ENCODE measurements around the gene SLC28A1.

The SLC28A1 gene

DNA sequence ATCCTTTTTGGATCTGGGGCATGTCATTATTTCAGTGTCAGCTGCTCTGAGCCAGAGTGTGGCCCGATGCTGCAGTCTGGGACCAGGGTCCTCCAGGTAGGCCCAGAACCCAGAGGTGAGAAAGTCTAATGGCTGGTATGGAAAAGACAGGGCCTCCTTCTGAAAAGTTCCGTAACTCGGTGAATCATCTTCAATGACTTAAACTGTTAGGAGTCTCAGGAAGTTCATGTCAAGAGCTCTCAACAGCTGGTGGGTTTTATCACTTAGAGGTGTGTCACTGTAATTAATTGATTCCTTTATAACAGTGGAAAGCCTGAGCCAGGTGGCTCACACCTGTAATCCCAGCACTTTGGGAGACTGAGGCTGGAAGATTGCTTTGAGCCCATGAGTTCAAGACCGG is 68.7 kb downstream of the SLC28A1 start:
- Histone ChIP-seq H4K20me1 (ENCODE audit: insufficient read depth) (no peaks in the 10 kb centered on the region), H3K27me3 (ENCODE audit: insufficient read depth, low read depth) (no peaks in the 10 kb centered on the region), H3K36me3 (ENCODE audit: insufficient read depth) (no peaks in the 10 kb centered on the region), H3K4me3 (IDR thresholded peaks at IDR 0.05; ENCODE audit: insufficient read depth, low read depth, low read length) (no peak overlapping the region), H3K4me2 (no peak overlapping the region), H3K79me2 (ENCODE audit: insufficient read depth, low read depth) (no peaks in the 10 kb centered on the region), H3K4me1 (ENCODE audit: low read depth, poor library complexity, severe bottlenecking) (no peaks in the 10 kb centered on the region), H3K9ac (no peak overlapping the region), H2AFZ (ENCODE audit: low read depth) (no peak overlapping the region), H3K27ac (no peak overlapping the region)
- TF ChIP-seq, protein P1, sequence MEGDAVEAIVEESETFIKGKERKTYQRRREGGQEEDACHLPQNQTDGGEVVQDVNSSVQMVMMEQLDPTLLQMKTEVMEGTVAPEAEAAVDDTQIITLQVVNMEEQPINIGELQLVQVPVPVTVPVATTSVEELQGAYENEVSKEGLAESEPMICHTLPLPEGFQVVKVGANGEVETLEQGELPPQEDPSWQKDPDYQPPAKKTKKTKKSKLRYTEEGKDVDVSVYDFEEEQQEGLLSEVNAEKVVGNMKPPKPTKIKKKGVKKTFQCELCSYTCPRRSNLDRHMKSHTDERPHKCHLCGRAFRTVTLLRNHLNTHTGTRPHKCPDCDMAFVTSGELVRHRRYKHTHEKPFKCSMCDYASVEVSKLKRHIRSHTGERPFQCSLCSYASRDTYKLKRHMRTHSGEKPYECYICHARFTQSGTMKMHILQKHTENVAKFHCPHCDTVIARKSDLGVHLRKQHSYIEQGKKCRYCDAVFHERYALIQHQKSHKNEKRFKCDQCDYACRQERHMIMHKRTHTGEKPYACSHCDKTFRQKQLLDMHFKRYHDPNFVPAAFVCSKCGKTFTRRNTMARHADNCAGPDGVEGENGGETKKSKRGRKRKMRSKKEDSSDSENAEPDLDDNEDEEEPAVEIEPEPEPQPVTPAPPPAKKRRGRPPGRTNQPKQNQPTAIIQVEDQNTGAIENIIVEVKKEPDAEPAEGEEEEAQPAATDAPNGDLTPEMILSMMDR (conservative IDR thresholded peaks at IDR 0.05; ENCODE audit: low read depth, low read length), result no peak

DNA sequence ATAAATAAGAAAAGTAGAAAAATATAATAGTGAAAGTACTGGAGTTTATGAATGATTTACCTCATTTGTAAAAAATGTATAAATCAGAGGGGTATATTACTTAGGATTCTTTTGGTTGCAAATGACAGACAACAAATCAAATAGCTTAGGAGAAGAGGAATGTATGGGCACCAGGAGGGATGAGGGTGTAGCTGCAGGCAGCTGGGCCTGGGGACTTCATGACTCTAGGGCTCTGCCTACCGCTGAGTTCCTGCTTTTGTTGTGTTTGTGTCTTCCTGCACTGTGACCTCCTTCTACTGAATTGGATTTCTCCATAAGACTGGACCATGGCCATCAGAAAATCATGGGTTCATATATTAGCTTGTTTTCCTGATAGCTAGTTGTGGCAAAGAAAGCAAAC is 69.3 kb downstream of the SLC28A1 start:
- Histone ChIP-seq H3K36me3 (ENCODE audit: insufficient read depth) (no peaks in the 10 kb centered on the region), H3K79me2 (ENCODE audit: insufficient read depth, low read depth) (no peaks in the 10 kb centered on the region), H4K20me1 (ENCODE audit: insufficient read depth) (no peaks in the 10 kb centered on the region), H3K27me3 (ENCODE audit: insufficient read depth, low read depth) (no peaks in the 10 kb centered on the region), H3K9ac (no peak overlapping the region), H3K4me3 (IDR thresholded peaks at IDR 0.05; ENCODE audit: insufficient read depth, low read depth, low read length) (no peak overlapping the region), H2AFZ (ENCODE audit: low read depth) (no peak overlapping the region), H3K4me1 (ENCODE audit: low read depth, poor library complexity, severe bottlenecking) (no peaks in the 10 kb centered on the region), H3K4me2 (no peak overlapping the region), H3K27ac (no peak overlapping the region)
- TF ChIP-seq, protein P1 (conservative IDR thresholded peaks at IDR 0.05; ENCODE audit: low read depth, low read length), result no peak

DNA sequence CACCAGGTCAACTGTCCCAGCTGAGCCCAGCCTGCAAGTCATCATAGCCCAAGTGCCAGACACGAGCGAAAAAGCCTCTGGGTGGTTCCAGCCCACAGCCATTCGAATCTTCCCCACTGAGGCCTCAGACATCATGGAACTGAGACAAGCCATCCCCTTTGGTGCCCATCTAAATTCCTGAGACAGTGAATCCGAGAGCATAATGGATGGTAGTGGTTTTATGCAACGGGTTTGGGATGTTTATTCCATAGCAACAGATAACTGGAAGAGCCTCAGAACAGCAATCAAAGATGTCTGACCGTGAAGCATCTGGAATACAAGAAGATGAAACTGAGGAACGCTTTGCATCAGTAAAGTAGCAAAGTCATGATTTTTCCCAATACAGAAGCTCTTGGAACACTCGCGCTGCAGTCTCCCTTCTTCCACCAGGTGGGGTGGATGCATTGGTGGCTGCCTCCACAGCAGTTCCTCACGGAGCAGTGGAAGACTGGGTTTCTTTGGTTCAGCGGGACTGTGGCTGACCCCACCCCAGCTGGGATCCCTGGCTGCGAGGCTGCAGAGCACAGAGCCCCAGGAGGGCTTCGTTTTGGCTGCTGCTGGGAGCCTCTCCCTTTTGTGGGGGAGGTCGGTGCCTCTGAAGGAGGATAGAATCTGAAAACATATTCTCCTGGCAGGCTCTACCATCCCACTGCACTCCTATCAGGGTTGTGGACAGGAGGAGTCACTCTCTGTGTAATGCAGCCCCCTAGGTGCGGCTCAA is 70.8 kb downstream of the SLC28A1 start:
- H2AFZ ChIP-seq (ENCODE audit: low read depth), result no peak overlapping the region
- no peak overlapping the region for H3K27ac ChIP-seq
- H3K27me3 ChIP-seq (ENCODE audit: insufficient read depth, low read depth), result no peaks in the 10 kb centered on the region
- no peak overlapping the region for H3K4me2 ChIP-seq
- no peaks in the 10 kb centered on the region for H3K36me3 ChIP-seq (ENCODE audit: insufficient read depth)
- H3K79me2 ChIP-seq (ENCODE audit: insufficient read depth, low read depth), result no peaks in the 10 kb centered on the region
- TF ChIP-seq, protein P1 (conservative IDR thresholded peaks at IDR 0.05; ENCODE audit: low read depth, low read length), result no peak; the same call in 1 of the 2 replicates
- H3K4me1 ChIP-seq (ENCODE audit: low read depth, poor library complexity, severe bottlenecking), result no peaks in the 10 kb centered on the region
- no peak overlapping the region for H3K9ac ChIP-seq
- no peak overlapping the region for H3K4me3 ChIP-seq (IDR thresholded peaks at IDR 0.05; ENCODE audit: insufficient read depth, low read depth, low read length)
- H4K20me1 ChIP-seq (ENCODE audit: insufficient read depth), result no peaks in the 10 kb centered on the region

DNA sequence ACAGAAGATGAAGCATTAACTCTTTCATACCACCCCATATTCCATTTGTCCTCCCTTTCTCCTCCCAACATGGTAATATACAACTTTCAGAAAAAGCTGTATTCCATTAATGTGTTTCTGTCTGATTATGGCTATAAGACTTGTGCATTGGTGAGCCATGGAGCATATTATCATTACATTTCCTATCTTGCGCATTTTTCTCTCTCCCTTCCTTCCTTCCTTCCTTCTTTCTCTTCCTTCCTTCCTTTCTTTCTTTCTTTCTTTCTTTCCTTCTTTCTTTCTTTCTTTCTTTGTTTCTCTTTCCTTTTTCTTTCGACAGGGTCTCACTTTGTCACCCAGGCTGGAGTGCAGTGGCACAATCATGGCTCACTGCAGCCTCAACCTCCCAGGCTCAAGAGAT is 71.7 kb downstream of the SLC28A1 start:
- Histone ChIP-seq H4K20me1 (ENCODE audit: insufficient read depth) (no peaks in the 10 kb centered on the region), H2AFZ (ENCODE audit: low read depth) (no peak overlapping the region), H3K4me3 (IDR thresholded peaks at IDR 0.05; ENCODE audit: insufficient read depth, low read depth, low read length) (no peak overlapping the region), H3K27ac (no peak overlapping the region), H3K36me3 (ENCODE audit: insufficient read depth) (no peaks in the 10 kb centered on the region), H3K79me2 (ENCODE audit: insufficient read depth, low read depth) (no peaks in the 10 kb centered on the region), H3K4me1 (ENCODE audit: low read depth, poor library complexity, severe bottlenecking) (no peaks in the 10 kb centered on the region), H3K4me2 (no peak overlapping the region), H3K9ac (no peak overlapping the region), H3K27me3 (ENCODE audit: insufficient read depth, low read depth) (no peaks in the 10 kb centered on the region)
- TF ChIP-seq, protein P1 (conservative IDR thresholded peaks at IDR 0.05; ENCODE audit: low read depth, low read length), result no peak

Data from KMS-11 (cell line).